A549 (cell line): ENCODE data around the gene KCNH2. TPM values are rescaled to one million over a fixed set of nuclear protein-coding genes. Genes with fewer than 3 reads are reported as not detected.

Experiments
- ATAC-seq, 2 experiments: fragments of 200-7000 bp in 1 of 2; fragments of >200 bp in 1 of 2; cut with Nextera tagmentation in 1 of 2; cut with Tn5 transposase in 1 of 2; 3 replicates each; pipeline versions ENCODE4 v1.8.0 to v1.9.1; 2018 to 2020; ENCODE audit warnings: mild to moderate bottlenecking in 1 of 2, moderate library complexity in 1 of 2
- CTCF ChIA-PET: fragments of 300-600 bp; sonication (Branson Sonifier 250); formaldehyde crosslinking; extraction: SDS; loops from one replicate; lab custom pipeline; 2021; ENCODE audit warnings: antibody characterized with exemption, inconsistent platforms; lab: Yijun Ruan, JAX
- POLR2A ChIA-PET: fragments of 350-600 bp; formaldehyde crosslinking; extraction: SDS; loops from one replicate; lab custom pipeline; 2021; ENCODE audit warnings: antibody characterized with exemption, inconsistent platforms; lab: Yijun Ruan, JAX
- DNase-seq, 2 experiments: peaks; one replicate each; pipeline versions ENCODE4 v3.0.0 to v3.0.0-alpha.2; 2011 to 2016; ENCODE audit warnings: low read depth in 1 of 2, low spot score in 1 of 2
- FAIRE-seq: peaks from 2 replicates; lab custom pipeline; 2011; peaks lifted over from hg19 to GRCh38; lab: Jason Lieb, UNC
- H3K27ac ChIP-seq, 2 experiments: fragments of >200 bp; sonication (Bioruptor Twin); formaldehyde crosslinking; 3 replicates each; pipeline ENCODE4 v1.5.1; 2016 to 2017
- H3K4me1 ChIP-seq: fragments of >200 bp; sonication (Bioruptor Twin); formaldehyde crosslinking; 3 replicates; pipeline ENCODE4 v1.6.1; 2016
- H3K4me2 ChIP-seq: fragments of >200 bp; sonication (Bioruptor Twin); formaldehyde crosslinking; 3 replicates; pipeline ENCODE4 v1.6.1; 2016
- H3K4me3 ChIP-seq: fragments of >200 bp; sonication (Bioruptor Twin); formaldehyde crosslinking; 3 replicates; pipeline ENCODE4 v1.5.1; 2016
- H3K9me3 ChIP-seq: fragments of >200 bp; sonication (Bioruptor Twin); formaldehyde crosslinking; 3 replicates; pipeline ENCODE4 v1.6.1; 2016
- BCL3 ChIP-seq: fragments of >200 bp; sonication (Bioruptor Twin); formaldehyde crosslinking; IDR thresholded peaks from 3 replicates; pipeline ENCODE4 v1.6.1; 2016
- BHLHE40 ChIP-seq: IDR thresholded peaks from 2 replicates; pipeline ENCODE4 v1.6.1; 2012; ENCODE audit warnings: low read depth, low read length, inconsistent platforms
- CBX2 ChIP-seq: fragments of 200-600 bp; sonication (generic); IDR thresholded peaks from 2 replicates; pipeline ENCODE4 v1.6.1; 2016; ENCODE audit warnings: low read depth, mild to moderate bottlenecking, borderline replicate concordance
- CBX8 ChIP-seq: fragments of 200-600 bp; sonication (generic); IDR thresholded peaks from 2 replicates; pipeline ENCODE4 v1.6.1; 2016
- CEBPB ChIP-seq, 2 experiments: fragments of >200 bp in 1 of 2; sonication (Bioruptor Twin) in 1 of 2; formaldehyde crosslinking in 1 of 2; IDR thresholded peaks; 2 replicates each; pipeline ENCODE4 v1.6.1; 2012 to 2016
- E2F6 ChIP-seq: IDR thresholded peaks from 2 replicates; pipeline ENCODE4 v1.6.1; 2012; ENCODE audit warnings: low read depth, borderline replicate concordance
- EHMT2 ChIP-seq: fragments of 200-600 bp; sonication (generic); IDR thresholded peaks from 2 replicates; pipeline ENCODE4 v1.6.1; 2016; ENCODE audit warnings: antibody characterized with exemption, low read depth, mild to moderate bottlenecking, moderate library complexity
- ELK1 ChIP-seq: fragments of 150-350 bp; IDR thresholded peaks from 2 replicates; pipeline ENCODE4 v1.6.1; 2014; ENCODE audit warnings: low read depth, mild to moderate bottlenecking, low read length
- ESRRA ChIP-seq: fragments of 150-350 bp; IDR thresholded peaks from 2 replicates; pipeline ENCODE4 v1.6.1; 2014; ENCODE audit warnings: mild to moderate bottlenecking, low read length, borderline replicate concordance
- FOXS1 ChIP-seq: fragments of 250-450 bp; sonication (Bioruptor Pico); IDR thresholded peaks from 2 replicates; pipeline ENCODE4 v1.5.0; 2020; ENCODE audit warnings: mild to moderate bottlenecking, moderate library complexity
- HDAC2 ChIP-seq: fragments of 200-600 bp; sonication (generic); IDR thresholded peaks from 2 replicates; pipeline ENCODE4 v1.6.1; 2016
- HES2 ChIP-seq: fragments of >200 bp; sonication (Bioruptor Twin); formaldehyde crosslinking; IDR thresholded peaks from 2 replicates; pipeline ENCODE4 v1.6.1; 2016
- HMGXB4 ChIP-seq: fragments of 250-450 bp; sonication (Bioruptor Pico); IDR thresholded peaks from 2 replicates; pipeline ENCODE4 v1.5.0; 2021; ENCODE audit warnings: mild to moderate bottlenecking, moderate library complexity, borderline replicate concordance
- HOXA7 ChIP-seq: fragments of 250-450 bp; sonication (Bioruptor Pico); IDR thresholded peaks from 2 replicates; pipeline ENCODE4 v1.5.0; 2020; ENCODE audit warnings: mild to moderate bottlenecking, moderate library complexity
- HOXB13 ChIP-seq: fragments of 250-450 bp; sonication (Bioruptor Pico); IDR thresholded peaks from 2 replicates; pipeline ENCODE4 v1.5.0; 2020; ENCODE audit warnings: low read depth, mild to moderate bottlenecking, moderate library complexity
- MAX ChIP-seq: IDR thresholded peaks from 2 replicates; pipeline ENCODE4 v1.6.1; 2012
- NPAS2 ChIP-seq: fragments of 250-450 bp; sonication (Bioruptor Pico); IDR thresholded peaks from 2 replicates; pipeline ENCODE4 v1.8.0; 2022; ENCODE audit warnings: mild to moderate bottlenecking, moderate library complexity, borderline replicate concordance
- NR3C1 ChIP-seq: fragments of >200 bp; sonication (Bioruptor Twin); formaldehyde crosslinking; IDR thresholded peaks from 3 replicates; pipeline ENCODE4 v1.6.1; 2017
- PBX3 ChIP-seq: IDR thresholded peaks from 2 replicates; pipeline ENCODE4 v1.6.1; 2012
- POLR2AphosphoS2 ChIP-seq: conservative IDR thresholded peaks from 2 replicates; pipeline ENCODE4 v1.6.1; 2012; ENCODE audit warnings: low read length, improper control_type of control experiment, inconsistent platforms
- RNF2 ChIP-seq: fragments of 200-600 bp; sonication (generic); IDR thresholded peaks from 2 replicates; pipeline ENCODE4 v1.6.1; 2016; ENCODE audit warnings: low read depth, mild to moderate bottlenecking, antibody characterized with exemption, moderate library complexity, borderline replicate concordance
- ZC3H11A ChIP-seq: fragments of 450-650 bp; IDR thresholded peaks from 2 replicates; pipeline ENCODE4 v1.6.1; 2014; ENCODE audit warnings: antibody characterized with exemption, mild to moderate bottlenecking
- ZNF302 ChIP-seq: fragments of 250-450 bp; sonication (Bioruptor Pico); IDR thresholded peaks from 2 replicates; pipeline ENCODE4 v1.9.0; 2021; ENCODE audit warnings: inconsistent platforms, mild to moderate bottlenecking, moderate library complexity
- WGBS: methylation state at CpG from one replicate; pipeline ENCODE4 v1.1.6; 2017; ENCODE audit errors: missing lambda C conversion rate; 5-methylcytosine and 5-hydroxymethylcytosine counted together
- polyA plus RNA-seq, 4 experiments: library from polyadenylated mRNA; depleted of rRNA in 3 of 4; stranded (reverse); fragments of >200 nt; fragmentation: RNase III in 1 of 4; extraction: RNeasy Plus Mini Kit Qiagen cat#74134 plus additional on column Dnase treatment in 1 of 4; gene quantifications; 2 replicates in 3 of 4; 3 replicates in 1 of 4; pipeline ENCODE4 v1.2.3, GENCODE V29; 2011 to 2017

KCNH2 gene
- polyA plus RNA-seq, 2 of the 4 experiments (the other 2 are of a cell fraction), result 0.26 to 0.41 TPM

- Histone ChIP-seq H3K27ac (no peak overlapping the region), H3K4me2 (no peak overlapping the region), H3K4me1 (0 out of 3 replicates have a peak, but pooled peaks cover 5% of the 10 kb centered on the region), H3K9me3 (no peaks in the 10 kb centered on the region), H3K4me3 (no peak overlapping the region)
- no peak for ATAC-seq
- WGBS, result 82% methylated on average over 13 of the region's 13 CpGs
- POLR2A ChIA-PET, result no interaction called here
- TF ChIP-seq EHMT2 (no peak), NR3C1 (no peak), ELK1 (no peak), PBX3 (no peak), HOXA7 (CRISPR knock-in tag) (no peak), BCL3 (no peak), CBX2 (no peak), FOXS1 (CRISPR knock-in tag) (no peak), HDAC2 (no peak), ZNF302 (no peak), MAX (no peak), POLR2AphosphoS2 (no peak), ZC3H11A (no peak), NPAS2 (CRISPR knock-in tag) (no peak), E2F6 (no peak), RNF2 (no peak), HMGXB4 (CRISPR knock-in tag) (no peak), HOXB13 (CRISPR knock-in tag) (no peak), BHLHE40 (no peak)
- FAIRE-seq, result no peak
- CTCF ChIA-PET, result interaction anchor here (0.6 to 11.2 kb wide), 7 partner anchors 14 to 110 kb away, joined by 3 to 110 read pairs (median 3); partner anchors contain the start of gene ATG9B
- no peak for DNase-seq
Observed at GRCh38 chr7:151000897-151001495, 22.9 kb upstream of the KCNH2 start.

GRCh38 chr7:150999497-151000230 lies 21.5 kb upstream of the KCNH2 start:
- Histone ChIP-seq H3K27ac (no peak overlapping the region), H3K4me2 (no peak overlapping the region), H3K4me3 (no peak overlapping the region), H3K9me3 (no peaks in the 10 kb centered on the region), H3K4me1 (0 out of 3 replicates have a peak, but pooled peaks cover 5% of the 10 kb centered on the region)
- ATAC-seq (no peak), FAIRE-seq (no peak), DNase-seq (no peak)
- CTCF ChIA-PET, result interaction anchor here (1.0 to 11.2 kb wide), 7 partner anchors 8 to 111 kb away, joined by 3 to 110 read pairs (median 3); partner anchors contain the start of gene ATG9B
- POLR2A ChIA-PET, result no interaction called here
- 85% methylated on average over 4 of the region's 5 CpGs for WGBS
- TF ChIP-seq ELK1 (no peak), CBX8 (no peak), CEBPB (IDR thresholded peaks at IDR 0.05) (no peak), BCL3 (no peak), MAX (no peak), RNF2 (no peak), HES2 (no peak), ESRRA (no peak), E2F6 (no peak)
